NCI-H524 treated with DMSO at 0.1 percent for 48 hours (cell line): ENCODE results near the gene MED16.
"Not testable (repeated sequence)": the region's sequence is repeated elsewhere in the genome, so short reads cannot be mapped to it uniquely, and the experiment has no call there.

Experiments used
- DNase-seq: peaks from one replicate; lab custom pipeline; 2025; lab: John Stamatoyannopoulos, UW

MED16 gene

GRCh38 chr19:907183-907853 is 14.3 kb upstream of the MED16 start:
- no peak for DNase-seq

GRCh38 chr19:906480-906879 is 13.5 kb upstream of the MED16 start:
- DNase-seq: no peak

GRCh38 chr19:904545-904944 is 11.6 kb upstream of the MED16 start:
- no peak for DNase-seq

GRCh38 chr19:903266-903797 is 10.3 kb upstream of the MED16 start:
- DNase-seq: peak; percentile 58

- no peak for DNase-seq
Observed at GRCh38 chr19:902446-903226, 9.6 kb upstream of the MED16 start.

- DNase-seq: no peak
Observed at GRCh38 chr19:902093-902370, 9.0 kb upstream of the MED16 start.

- no peak for DNase-seq
Observed at GRCh38 chr19:901216-902092, 8.5 kb upstream of the MED16 start.

- DNase-seq: no peak
Observed at GRCh38 chr19:900302-901111, 7.5 kb upstream of the MED16 start.

GRCh38 chr19:900043-900301 is 7.0 kb upstream of the MED16 start:
- DNase-seq: no peak

- DNase-seq: no peak
Observed at GRCh38 chr19:899336-900042, 6.5 kb upstream of the MED16 start.

GRCh38 chr19:898663-899062 is 5.7 kb upstream of the MED16 start:
- peak; percentile 54 for DNase-seq

- DNase-seq: no peak
Observed at GRCh38 chr19:897442-898039, 4.6 kb upstream of the MED16 start.

GRCh38 chr19:896999-897398 is 4.0 kb upstream of the MED16 start:
- DNase-seq: no peak

- no peak for DNase-seq
Observed at GRCh38 chr19:896434-896833, 3.4 kb upstream of the MED16 start.

GRCh38 chr19:892243-892893 is 619 bp downstream of the MED16 start:
- DNase-seq: no peak

GRCh38 chr19:891421-892200 is 1.4 kb downstream of the MED16 start:
- not testable (repeated sequence) for DNase-seq

GRCh38 chr19:890831-891230 is 2.2 kb downstream of the MED16 start:
- DNase-seq: no peak

GRCh38 chr19:889662-890295 is 3.2 kb downstream of the MED16 start:
- DNase-seq: no peak
